ENCODE results near the gene COPG1.
"Not testable (repeated sequence)": the region's sequence is repeated elsewhere in the genome, so short reads cannot be mapped to it uniquely, and the experiment has no call there.

The COPG1 gene

GRCh38 chr3:129240436-129240835, 9.0 kb upstream of the COPG1 start:
- no peak for DNase-seq

GRCh38 chr3:129245141-129245540, 4.3 kb upstream of the COPG1 start:
- no peak for DNase-seq

- DNase-seq: peak; percentile 44
Observed at GRCh38 chr3:129245641-129246306, 3.6 kb upstream of the COPG1 start.

GRCh38 chr3:129246636-129247035, 2.8 kb upstream of the COPG1 start:
- DNase-seq: no peak

GRCh38 chr3:129248286-129248979, 973 bp upstream of the COPG1 start:
- DNase-seq: no peak

GRCh38 chr3:129252748-129253147, 3.3 kb downstream of the COPG1 start:
- no peak for DNase-seq

GRCh38 chr3:129254536-129255230, 5.3 kb downstream of the COPG1 start:
- DNase-seq: no peak

- DNase-seq: no peak
Observed at GRCh38 chr3:129256270-129256669, 6.9 kb downstream of the COPG1 start.

GRCh38 chr3:129257609-129258008, 8.2 kb downstream of the COPG1 start:
- no peak for DNase-seq

GRCh38 chr3:129259612-129260477, 10.4 kb downstream of the COPG1 start:
- DNase-seq: no peak

GRCh38 chr3:129260606-129261005, 11.2 kb downstream of the COPG1 start:
- no peak for DNase-seq

- DNase-seq: no peak
Observed at GRCh38 chr3:129261894-129262293, 12.5 kb downstream of the COPG1 start.

GRCh38 chr3:129263161-129263910, 13.9 kb downstream of the COPG1 start:
- DNase-seq: no peak

- DNase-seq: not testable (repeated sequence)
Observed at GRCh38 chr3:129264994-129265393, 15.6 kb downstream of the COPG1 start.

- DNase-seq: no peak
Observed at GRCh38 chr3:129266651-129267050, 17.2 kb downstream of the COPG1 start.

GRCh38 chr3:129268396-129268795, 19.0 kb downstream of the COPG1 start:
- no peak for DNase-seq

- DNase-seq: no peak
Observed at GRCh38 chr3:129271674-129272073, 22.3 kb downstream of the COPG1 start.

- no peak for DNase-seq
Observed at GRCh38 chr3:129276385-129276784, 27.0 kb downstream of the COPG1 start.

- peak; percentile 61 for DNase-seq
Observed at GRCh38 chr3:129277829-129278271, 28.4 kb downstream of the COPG1 start.

GRCh38 chr3:129278439-129278965, 29.1 kb downstream of the COPG1 start, which contains the start of gene HMCES:
HMCES (plus strand) TSS chr3:129278870; CDS start chr3:129279733, 863 bp downstream.
- peak; percentile 76 for DNase-seq

GRCh38 chr3:129278966-129279906, 29.8 kb downstream of the COPG1 start:
- DNase-seq: no peak
